Endothelial cell of umbilical vein (primary cell): ENCODE measurements around the gene HOXB7. TPM values are rescaled to one million over a fixed set of nuclear protein-coding genes. Genes with fewer than 3 reads are reported as not detected.

Source experiments
- BruUV-seq: library from RNA; stranded (reverse); fragments of 400-500 nt; replicated peaks from 2 replicates; lab custom pipeline; 2021; lab: Mats Ljungman, UMichigan
- CTCF ChIA-PET: fragments of 300-600, 350-600 bp; sonication (Branson Sonifier 250); formaldehyde crosslinking; loops from one replicate; lab custom pipeline; 2021; ENCODE audit warnings: antibody characterized with exemption, inconsistent platforms; lab: Charles Lee
- POLR2A ChIA-PET: fragments of 300-600, 350-600 bp; sonication (Branson Sonifier 250); formaldehyde crosslinking; loops from one replicate; lab custom pipeline; 2021; ENCODE audit warnings: antibody characterized with exemption, inconsistent platforms; lab: Charles Lee
- DNase-seq: peaks from one replicate; pipeline ENCODE4 v3.0.0-alpha.2; 2011; ENCODE audit warnings: low read depth, low spot score
- FAIRE-seq: peaks from 2 replicates; lab custom pipeline; 2011; peaks lifted over from hg19 to GRCh38; lab: Jason Lieb, UNC
- H2AFZ ChIP-seq: 2 replicates; pipeline ENCODE4 v1.6.0; 2012; ENCODE audit warnings: low read depth, low read length, control low read depth, inconsistent platforms
- H3K27ac ChIP-seq: 2 replicates; pipeline ENCODE4 v1.5.1; 2011; ENCODE audit warnings: low read depth, mild to moderate bottlenecking, control low read depth, low read length, moderate library complexity; ENCODE audit not compliant: insufficient read depth
- H3K27me3 ChIP-seq, 2 experiments: 2 replicates each; pipeline versions ENCODE4 v1.6.0 to v1.6.1; 2011; ENCODE audit warnings: low read length in 2 of 2, mixed read lengths in 1 of 2; ENCODE audit not compliant: control insufficient read depth in 2 of 2, insufficient read depth in 2 of 2
- H3K36me3 ChIP-seq, 2 experiments: 2 replicates in 1 of 2; 3 replicates in 1 of 2; pipeline ENCODE4 v1.5.1; 2011; ENCODE audit warnings: low read length in 2 of 2, mild to moderate bottlenecking in 1 of 2, moderate library complexity in 1 of 2; ENCODE audit not compliant: control insufficient read depth in 2 of 2, insufficient read depth in 2 of 2; ENCODE audit errors: extremely low read depth in 1 of 2
- H3K4me1 ChIP-seq: 3 replicates; pipeline ENCODE4 v1.5.1; 2011; ENCODE audit warnings: mild to moderate bottlenecking, low read length; ENCODE audit not compliant: control insufficient read depth, insufficient read depth; ENCODE audit errors: extremely low read depth
- H3K4me2 ChIP-seq: 2 replicates; pipeline ENCODE4 v1.6.1; 2011; ENCODE audit warnings: low read length, control low read depth, mixed read lengths; ENCODE audit not compliant: insufficient read depth
- H3K4me3 ChIP-seq, 3 experiments: fragments of 200-600 bp in 1 of 3; sonication (generic), shearing (Covaris generic) in 1 of 3; replicated peaks in 1 of 3; 2 replicates each; pipeline ENCODE4 v1.5.1; 2011 to 2016; ENCODE audit warnings: control low read depth in 3 of 3, low read length in 3 of 3, mild to moderate bottlenecking in 2 of 3, inconsistent platforms in 1 of 3, low read depth in 1 of 3, moderate library complexity in 1 of 3; ENCODE audit not compliant: insufficient read depth in 1 of 3
- H3K79me2 ChIP-seq: 2 replicates; pipeline ENCODE4 v1.6.0; 2012; ENCODE audit warnings: low read length, inconsistent platforms; ENCODE audit not compliant: control insufficient read depth, insufficient read depth
- H3K9ac ChIP-seq: replicated peaks from 2 replicates; pipeline ENCODE3; 2011; ENCODE audit warnings: low read length, control low read depth; ENCODE audit not compliant: insufficient read depth; ENCODE audit errors: extremely low read depth
- H3K9me1 ChIP-seq: replicated peaks from 3 replicates; pipeline ENCODE4 v1.6.0; 2011; ENCODE audit warnings: mild to moderate bottlenecking, low read length; ENCODE audit not compliant: control insufficient read depth, insufficient read depth; ENCODE audit errors: extremely low read depth
- H3K9me3 ChIP-seq: replicated peaks from 2 replicates; pipeline ENCODE4 v1.5.1; 2012; ENCODE audit warnings: low read length, inconsistent platforms; ENCODE audit not compliant: control insufficient read depth, insufficient read depth
- H4K20me1 ChIP-seq: replicated peaks from 2 replicates; pipeline ENCODE3; 2011; ENCODE audit warnings: mild to moderate bottlenecking, low read length; ENCODE audit not compliant: control insufficient read depth, insufficient read depth; ENCODE audit errors: extremely low read depth
- EZH2 ChIP-seq: IDR thresholded peaks from 2 replicates; pipeline ENCODE4 v1.6.1; 2012; ENCODE audit warnings: borderline replicate concordance, low read depth, mild to moderate bottlenecking, moderate library complexity, low read length, inconsistent platforms; ENCODE audit not compliant: severe bottlenecking
- GATA2 ChIP-seq: IDR thresholded peaks from 2 replicates; pipeline ENCODE4 v1.7.0; 2011; ENCODE audit warnings: low read depth, mild to moderate bottlenecking, moderate library complexity, mixed read lengths, low read length; ENCODE audit not compliant: insufficient read length, insufficient read depth
- JUN ChIP-seq: IDR thresholded peaks from 2 replicates; pipeline ENCODE4 v1.6.1; 2011; ENCODE audit warnings: borderline replicate concordance, low read depth; ENCODE audit not compliant: insufficient read length, insufficient read depth
- MAX ChIP-seq: IDR thresholded peaks from 2 replicates; pipeline ENCODE4 v1.6.1; 2011; ENCODE audit not compliant: insufficient read depth, insufficient read length
- MYC ChIP-seq: IDR thresholded peaks from one replicate; pipeline ENCODE4 v1.6.1; 2011; ENCODE audit warnings: mild to moderate bottlenecking, low read depth, low read length
- POLR2A ChIP-seq: IDR thresholded peaks from 2 replicates; pipeline ENCODE4 v1.6.1; 2012; ENCODE audit warnings: low read depth, mild to moderate bottlenecking, control low read depth, low read length
- POLR2AphosphoS5 ChIP-seq: IDR thresholded peaks from 2 replicates; pipeline ENCODE4 v1.6.1; 2012; ENCODE audit warnings: low read depth, mild to moderate bottlenecking, control low read depth, low read length, moderate library complexity; ENCODE audit not compliant: insufficient read depth
- dilution Hi-C: fragments of 300-500 bp; cut with MboI; formaldehyde crosslinking; loops from one replicate; pipeline ENCODE4 v1.15.0; 2019; ENCODE audit warnings: low sequenced_read_pairs; ENCODE audit not compliant: extremely low pct_ligation_motif_present
- intact Hi-C: fragments of 100-400 bp; cut with micrococcal nuclease; formaldehyde crosslinking; loops from one replicate; pipeline ENCODE4 v1.10.0; 2022
- polyA plus RNA-seq, 4 experiments: library from polyadenylated mRNA; depleted of rRNA in 3 of 4; stranded (reverse) in 3 of 4; unstranded in 1 of 4; fragments of >200 nt; gene quantifications; 2 replicates each; pipeline versions ENCODE4 v1.2.1 to v1.2.3, GENCODE V29; 2011 to 2012; ENCODE audit warnings: missing spikeins in 1 of 4
- total RNA-seq: library from RNA; stranded (reverse); gene quantifications from 2 replicates; pipeline ENCODE4 v1.2.3, GENCODE V29; 2021

HOXB7 gene
- total and polyA plus RNA-seq, 2 donors (not counting 3 experiments of a cell fraction or from before 2014, with no cell fraction given) = 23.5 to 24.5 TPM

GRCh38 chr17:48574505-48575065 is 36.2 kb downstream of the HOXB7 start:
- TF ChIP-seq MYC (no peak), GATA2 (no peak), JUN (no peak), MAX (no peak)
- DNase-seq (no peak), FAIRE-seq (no peak)
- peak overlapping the region in 2 of 3 experiments; percentile 9 to 46 for H3K4me3 ChIP-seq
- CTCF ChIA-PET = interaction anchor here (0.7 to 2.4 kb wide), 3 partner anchors 19 to 222 kb away, joined by 3 to 9 read pairs (median 4); no protein-coding TSS in a partner anchor
- POLR2A ChIA-PET = no interaction called here
- H4K20me1 ChIP-seq = no peaks in the 10 kb centered on the region
- H3K4me2 ChIP-seq = peak overlapping the region; percentile 81
- H3K36me3 ChIP-seq = peaks cover 0 to 3% of the 10 kb centered on the region in 2 experiments
- intact Hi-C loops (loop anchor here (1.0 kb wide), 1 partner anchor 30 kb away; no protein-coding TSS in a partner anchor), dilution Hi-C loops (no loop called here)
- BruUV-seq = no TSS peak
- H3K9ac ChIP-seq = peak overlapping the region; percentile 29
- H3K9me3 ChIP-seq = no peaks in the 10 kb centered on the region
- peaks cover 80% of the 10 kb centered on the region for H3K4me1 ChIP-seq
- no peaks in the 10 kb centered on the region for H3K9me1 ChIP-seq
- no peak overlapping the region for H3K27ac ChIP-seq
- H3K79me2 ChIP-seq = peaks cover 95% of the 10 kb centered on the region
- H3K27me3 ChIP-seq = no peaks in the 10 kb centered on the region
- H2AFZ ChIP-seq = no peak overlapping the region

DNA sequence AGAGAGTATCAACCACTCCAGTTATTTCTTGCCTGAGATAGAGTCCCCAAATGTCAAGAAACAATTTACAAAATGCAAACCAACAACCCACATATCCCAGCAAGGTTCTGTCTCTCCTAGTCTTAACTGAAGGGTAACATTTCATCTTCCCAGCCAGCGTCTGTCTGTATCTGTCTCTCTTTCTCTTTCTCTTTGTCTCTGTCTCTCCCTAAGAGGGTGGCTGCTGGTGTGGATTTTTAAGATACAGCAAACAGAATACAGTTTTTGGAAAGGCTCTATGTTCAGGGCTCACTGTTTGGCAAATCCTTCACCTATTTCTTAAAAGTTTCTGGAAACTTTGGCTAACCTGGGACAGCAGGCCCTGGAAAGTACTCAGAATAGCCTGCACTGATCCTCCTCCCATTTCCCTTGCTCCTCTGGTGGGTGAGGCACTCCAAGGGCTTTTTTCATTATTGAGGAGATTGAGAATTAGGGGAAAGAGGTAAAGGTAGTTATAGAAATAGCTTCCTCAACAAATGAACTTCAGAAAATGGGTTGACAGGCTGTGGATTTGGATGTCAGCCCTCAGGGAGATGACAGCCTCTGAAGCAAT is 38.9 kb downstream of the HOXB7 start:
- peaks cover 92% of the 10 kb centered on the region for H3K4me1 ChIP-seq
- FAIRE-seq (no peak), DNase-seq (peak; percentile 50)
- H3K4me3 ChIP-seq = peak overlapping the region in 1 of 3 experiments; percentile 53
- ChIA-PET POLR2A (no interaction called here), CTCF (no interaction called here)
- H3K27me3 ChIP-seq = no peaks in the 10 kb centered on the region
- H3K9me1 ChIP-seq = no peaks in the 10 kb centered on the region
- dilution Hi-C loops (no loop called here), intact Hi-C loops (loop anchor here (2.0 kb wide), 1 partner anchor 15 kb away; no protein-coding TSS in a partner anchor)
- peak overlapping the region; percentile 68 for H3K27ac ChIP-seq
- H3K9me3 ChIP-seq = no peaks in the 10 kb centered on the region
- H2AFZ ChIP-seq = no peak overlapping the region
- H3K79me2 ChIP-seq = peaks cover 98% of the 10 kb centered on the region
- peaks cover 0 to 3% of the 10 kb centered on the region in 2 experiments for H3K36me3 ChIP-seq
- H3K4me2 ChIP-seq = peak overlapping the region; percentile 80
- H3K9ac ChIP-seq = peak overlapping the region; percentile 60
- BruUV-seq = no TSS peak
- TF ChIP-seq EZH2 = no peak
- TF ChIP-seq POLR2AphosphoS5 = no peak
- TF ChIP-seq MYC = no peak
- TF ChIP-seq POLR2A = no peak
- H4K20me1 ChIP-seq = no peaks in the 10 kb centered on the region
